Bronchial epithelial cell (primary cell): ENCODE data around the gene RIMS4. TPM values are rescaled to one million over a fixed set of nuclear protein-coding genes. Genes with fewer than 3 reads are reported as not detected.

ENCODE experiments used
- DNase-seq: peaks from one replicate; pipeline ENCODE4 v3.0.0-alpha.2; 2010; ENCODE audit warnings: low read depth
- FAIRE-seq: peaks from 2 replicates; lab custom pipeline; 2011; peaks lifted over from hg19 to GRCh38; lab: Jason Lieb, UNC
- H3K27me3 ChIP-seq: 2 replicates; pipeline ENCODE4 v1.5.1; 2011; ENCODE audit warnings: low read length; ENCODE audit not compliant: control insufficient read depth, insufficient read depth
- H3K36me3 ChIP-seq: 2 replicates; pipeline ENCODE4 v1.5.1; 2011; ENCODE audit warnings: low read length; ENCODE audit not compliant: control insufficient read depth, insufficient read depth
- H3K4me3 ChIP-seq: 2 replicates; pipeline ENCODE4 v1.5.1; 2011; ENCODE audit warnings: mild to moderate bottlenecking, low read depth, low read length, control low read depth
- total RNA-seq: library from RNA; depleted of rRNA; stranded (reverse); fragments of >200 nt; gene quantifications from 2 replicates; pipeline ENCODE4 v1.2.1, GENCODE V29; 2014
- TF ChIP-seq, protein P1 (sequence below): IDR thresholded peaks from 2 replicates; pipeline ENCODE4 v1.5.1; 2011; ENCODE audit warnings: mild to moderate bottlenecking, moderate library complexity, low read length, control low read depth, inconsistent platforms; ENCODE audit not compliant: insufficient read depth, severe bottlenecking

RIMS4 gene
- total RNA-seq: not detected in 2 replicates

DNA sequence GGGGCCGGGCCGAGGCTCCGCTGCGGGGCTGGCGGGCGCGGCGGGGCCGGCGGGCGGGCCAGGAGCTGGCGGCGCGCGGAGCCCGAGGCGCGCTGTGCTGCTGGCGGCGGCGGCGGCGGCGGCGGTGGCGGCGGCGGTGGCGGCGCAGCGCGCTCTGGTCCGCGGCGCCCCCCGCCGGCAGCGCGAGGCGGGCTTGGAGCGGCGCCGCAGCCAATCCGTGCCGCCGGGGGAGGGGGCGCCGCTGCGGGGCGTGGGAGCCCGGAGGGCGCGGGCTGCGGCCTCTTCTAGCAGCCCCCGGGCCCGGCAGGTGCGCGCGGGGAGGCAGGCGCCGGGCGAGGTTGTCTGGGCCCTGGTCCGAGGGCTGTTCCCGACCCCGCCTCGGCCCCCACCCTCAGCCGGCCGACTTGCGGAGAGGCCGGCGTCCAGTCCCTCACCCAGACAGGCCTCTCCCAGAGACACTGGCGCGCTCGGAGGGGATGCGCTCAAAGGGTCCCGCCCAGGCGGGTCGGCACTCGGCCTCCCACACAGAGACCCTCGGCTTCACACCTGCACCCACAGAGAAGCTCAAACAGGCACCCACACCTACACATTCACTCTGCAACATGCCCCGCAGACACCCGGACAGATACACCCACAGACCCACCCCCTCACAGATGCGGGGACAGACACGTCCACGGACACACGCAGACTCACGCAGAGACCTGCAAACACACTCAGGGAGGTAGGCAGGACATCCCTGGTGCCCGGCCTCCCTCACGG, at the start of gene RIMS4:
RIMS4 (minus strand) TSS at position 156 of the 759 bp plus-strand sequence. CDS start 275 bp downstream, outside the sequence.
- no peak within 1 kb of the TSS for H3K4me3 ChIP-seq
- TF ChIP-seq, protein P1, sequence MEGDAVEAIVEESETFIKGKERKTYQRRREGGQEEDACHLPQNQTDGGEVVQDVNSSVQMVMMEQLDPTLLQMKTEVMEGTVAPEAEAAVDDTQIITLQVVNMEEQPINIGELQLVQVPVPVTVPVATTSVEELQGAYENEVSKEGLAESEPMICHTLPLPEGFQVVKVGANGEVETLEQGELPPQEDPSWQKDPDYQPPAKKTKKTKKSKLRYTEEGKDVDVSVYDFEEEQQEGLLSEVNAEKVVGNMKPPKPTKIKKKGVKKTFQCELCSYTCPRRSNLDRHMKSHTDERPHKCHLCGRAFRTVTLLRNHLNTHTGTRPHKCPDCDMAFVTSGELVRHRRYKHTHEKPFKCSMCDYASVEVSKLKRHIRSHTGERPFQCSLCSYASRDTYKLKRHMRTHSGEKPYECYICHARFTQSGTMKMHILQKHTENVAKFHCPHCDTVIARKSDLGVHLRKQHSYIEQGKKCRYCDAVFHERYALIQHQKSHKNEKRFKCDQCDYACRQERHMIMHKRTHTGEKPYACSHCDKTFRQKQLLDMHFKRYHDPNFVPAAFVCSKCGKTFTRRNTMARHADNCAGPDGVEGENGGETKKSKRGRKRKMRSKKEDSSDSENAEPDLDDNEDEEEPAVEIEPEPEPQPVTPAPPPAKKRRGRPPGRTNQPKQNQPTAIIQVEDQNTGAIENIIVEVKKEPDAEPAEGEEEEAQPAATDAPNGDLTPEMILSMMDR: no peak
- FAIRE-seq (no peak), DNase-seq (no peak)
- peaks cover 31% of the 10 kb centered on the region for H3K27me3 ChIP-seq
- H3K36me3 ChIP-seq: no peaks in the 10 kb centered on the region

DNA sequence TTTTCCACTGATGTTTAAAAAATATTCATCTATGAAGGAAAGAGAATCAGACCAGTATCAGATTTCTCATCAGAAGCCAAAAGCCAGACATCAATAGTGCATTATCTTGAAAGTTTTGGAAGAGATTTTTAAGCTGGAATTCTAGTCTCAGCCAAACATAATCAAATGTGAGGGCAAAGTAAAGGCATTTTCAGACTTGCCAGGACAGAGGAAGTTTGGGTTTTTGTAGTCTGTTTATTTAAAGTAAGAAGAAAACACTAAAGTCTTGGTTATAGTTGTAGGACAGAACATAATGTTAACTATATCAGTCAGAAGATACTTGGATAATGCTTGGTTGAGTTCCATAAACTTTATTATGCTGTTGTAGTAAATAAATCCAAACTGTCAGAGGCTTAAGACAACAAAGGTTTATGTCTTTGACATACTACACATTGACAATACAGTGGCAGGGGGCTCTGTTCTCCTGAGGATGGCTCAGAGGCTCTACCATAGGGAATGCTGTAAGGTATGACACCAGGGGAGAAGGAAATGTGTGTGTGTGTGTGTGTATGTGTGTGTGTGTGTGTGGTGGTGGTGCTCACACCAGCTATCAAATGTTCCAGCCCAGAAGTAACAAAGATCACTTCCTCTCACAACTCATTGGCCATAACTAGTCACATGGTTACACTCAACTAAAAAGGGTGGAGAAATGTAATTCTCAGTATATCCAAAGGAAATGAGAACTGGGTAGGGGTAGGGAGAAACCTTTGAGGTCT, 48.4 kb upstream of the RIMS4 start:
- no peak overlapping the region for H3K4me3 ChIP-seq
- no peaks in the 10 kb centered on the region for H3K36me3 ChIP-seq
- no peaks in the 10 kb centered on the region for H3K27me3 ChIP-seq
- no peak for FAIRE-seq
- no peak for DNase-seq
- TF ChIP-seq, protein P1: no peak

DNA sequence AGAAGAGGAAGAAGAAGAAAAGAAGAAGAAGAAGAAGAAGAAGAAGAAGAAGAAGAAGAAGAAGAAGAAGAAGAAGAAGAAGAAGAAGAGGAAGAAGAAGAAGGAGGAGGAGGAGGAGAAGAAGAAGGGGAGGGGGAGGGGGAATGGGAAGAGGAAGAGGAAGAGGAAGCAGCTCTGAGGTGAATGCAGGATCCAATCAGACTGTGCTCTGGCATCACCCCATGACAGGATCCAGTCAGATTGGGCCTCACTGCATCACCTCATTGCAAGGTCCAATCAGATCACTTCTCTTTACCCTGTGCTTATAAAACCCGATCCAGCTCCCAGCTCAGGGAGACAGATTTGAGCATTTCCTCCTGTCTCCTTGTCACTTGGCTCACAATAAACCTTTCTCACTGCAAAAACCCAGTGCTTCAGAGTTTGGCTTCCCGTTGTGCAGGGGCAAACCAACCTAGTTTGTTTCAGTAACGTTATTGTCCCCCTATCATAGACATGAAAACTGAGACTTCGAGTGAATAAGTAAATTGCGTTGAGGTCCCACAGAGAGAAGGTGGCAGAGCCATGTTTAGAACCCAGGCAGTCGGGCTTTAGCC, 46.6 kb upstream of the RIMS4 start:
- TF ChIP-seq, protein P1: no peak
- no peak for FAIRE-seq
- Histone ChIP-seq H3K27me3 (peaks cover 2% of the 10 kb centered on the region), H3K36me3 (no peaks in the 10 kb centered on the region), H3K4me3 (no peak overlapping the region)
- no peak for DNase-seq

DNA sequence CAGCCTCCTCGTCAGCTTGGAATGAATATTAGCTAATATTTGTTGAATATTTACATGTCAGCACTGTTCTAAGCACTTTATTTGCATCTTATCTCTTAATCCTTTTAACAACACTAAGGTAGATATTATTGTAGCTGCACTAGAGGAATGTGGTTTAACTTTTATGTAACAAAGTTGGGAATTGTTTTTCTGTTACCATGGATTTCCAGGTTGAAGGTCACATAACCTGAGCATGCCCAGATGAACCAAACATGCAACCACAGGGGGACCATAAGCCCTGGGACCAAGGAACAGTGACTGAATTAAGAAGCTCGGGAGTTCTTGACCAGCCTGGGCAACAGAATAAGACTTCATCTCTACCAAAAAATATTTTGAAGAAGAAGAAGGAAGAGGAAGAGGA, 46.1 kb upstream of the RIMS4 start:
- no peak overlapping the region for H3K4me3 ChIP-seq
- no peak for FAIRE-seq

DNA sequence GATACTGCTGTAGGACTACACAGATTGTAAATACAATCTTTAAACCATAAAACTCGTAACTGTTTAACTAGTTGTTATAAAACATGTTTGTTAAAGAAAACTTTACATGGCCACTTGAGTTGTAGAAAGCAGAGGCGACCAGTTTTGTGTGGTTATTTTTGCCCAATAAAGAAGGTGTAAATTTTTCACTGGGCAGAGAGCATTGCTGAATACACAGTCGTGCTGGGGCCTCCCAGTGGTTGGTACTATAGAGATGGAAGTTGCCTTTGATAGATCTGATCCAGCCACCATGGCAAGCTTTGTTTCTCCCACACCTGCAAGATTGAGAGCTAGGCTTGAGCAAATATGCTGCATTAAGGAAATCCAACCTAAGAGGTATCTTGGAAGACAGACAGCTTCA, 41.2 kb upstream of the RIMS4 start:
- Histone ChIP-seq H3K27me3 (peaks cover 2% of the 10 kb centered on the region), H3K36me3 (no peaks in the 10 kb centered on the region), H3K4me3 (no peak overlapping the region)
- TF ChIP-seq, protein P1: no peak
- DNase-seq (no peak), FAIRE-seq (no peak)

More for the DNA sequence above, 46.1 kb upstream of the RIMS4 start:
- Histone ChIP-seq H3K36me3 (no peaks in the 10 kb centered on the region), H3K27me3 (peaks cover 2% of the 10 kb centered on the region)
- no peak for DNase-seq
- TF ChIP-seq, protein P1: no peak
